ENCODE measurements around the gene ATCAY. TPM values are rescaled to one million over a fixed set of nuclear protein-coding genes. Genes with fewer than 3 reads are reported as not detected.

The ATCAY gene
- total RNA-seq, 4 donors from 2014 or later: not detected

DNA sequence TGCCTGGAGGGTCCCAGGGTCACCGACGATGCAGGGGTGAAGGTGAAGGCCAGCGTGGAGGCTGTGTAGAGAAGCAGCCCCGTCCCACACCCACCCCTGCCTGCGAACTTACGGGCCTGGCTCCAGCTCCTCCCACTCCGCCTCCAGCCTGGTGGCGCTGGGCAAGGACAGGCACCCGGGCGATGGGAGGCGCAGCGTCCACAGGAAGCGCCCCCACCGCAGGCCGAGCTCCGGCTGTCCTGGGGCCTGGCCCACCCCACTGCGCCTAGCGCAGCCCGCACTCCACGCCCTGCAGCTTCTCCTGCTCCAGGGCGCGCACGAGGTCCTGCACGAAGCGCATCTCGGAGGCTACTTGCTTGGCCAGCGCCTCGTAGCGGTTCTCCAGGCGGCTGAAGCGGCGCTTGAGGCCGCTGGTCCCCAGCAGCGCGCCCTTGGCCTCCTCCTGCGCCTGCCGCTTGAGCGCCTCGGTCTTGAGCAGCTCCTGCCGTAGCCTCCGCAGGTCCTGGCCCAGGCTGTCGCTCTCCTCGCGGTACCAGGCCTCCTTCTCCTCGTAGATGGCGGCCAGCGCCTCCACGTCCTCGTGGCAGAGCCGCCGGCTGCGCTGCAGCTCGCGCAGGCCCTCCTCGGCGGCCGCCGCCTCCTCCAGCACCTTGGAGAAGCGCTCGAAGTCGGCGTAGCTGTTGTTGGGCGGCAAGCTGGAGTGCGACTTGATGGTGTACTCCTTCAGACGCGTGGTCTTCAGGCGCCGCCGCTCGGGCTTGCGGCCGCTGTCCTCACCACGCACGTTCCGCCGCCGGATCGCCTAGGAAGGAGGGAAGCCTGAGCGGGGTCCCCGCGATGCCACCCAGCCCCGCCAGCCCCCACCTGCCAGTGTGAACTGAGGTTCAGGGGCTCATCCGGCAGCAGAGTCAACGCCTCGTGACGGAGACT, 78.6 kb downstream of the ATCAY start:
- Histone ChIP-seq H3K27me3 (no peaks in the 10 kb centered on the region), H3K4me3 (no peak overlapping the region), H3K4me1 (no peaks in the 10 kb centered on the region), H3K36me3 (peaks cover 14 to 87% (median 55%) of the 10 kb centered on the region in 3 donors), H3K9me3 (no peaks in the 10 kb centered on the region), H3K27ac (no peak overlapping the region)
- 96% methylated on average over 61 to 86 of the region's 86 CpGs for WGBS, 2 donors
- TF ChIP-seq, protein P1, sequence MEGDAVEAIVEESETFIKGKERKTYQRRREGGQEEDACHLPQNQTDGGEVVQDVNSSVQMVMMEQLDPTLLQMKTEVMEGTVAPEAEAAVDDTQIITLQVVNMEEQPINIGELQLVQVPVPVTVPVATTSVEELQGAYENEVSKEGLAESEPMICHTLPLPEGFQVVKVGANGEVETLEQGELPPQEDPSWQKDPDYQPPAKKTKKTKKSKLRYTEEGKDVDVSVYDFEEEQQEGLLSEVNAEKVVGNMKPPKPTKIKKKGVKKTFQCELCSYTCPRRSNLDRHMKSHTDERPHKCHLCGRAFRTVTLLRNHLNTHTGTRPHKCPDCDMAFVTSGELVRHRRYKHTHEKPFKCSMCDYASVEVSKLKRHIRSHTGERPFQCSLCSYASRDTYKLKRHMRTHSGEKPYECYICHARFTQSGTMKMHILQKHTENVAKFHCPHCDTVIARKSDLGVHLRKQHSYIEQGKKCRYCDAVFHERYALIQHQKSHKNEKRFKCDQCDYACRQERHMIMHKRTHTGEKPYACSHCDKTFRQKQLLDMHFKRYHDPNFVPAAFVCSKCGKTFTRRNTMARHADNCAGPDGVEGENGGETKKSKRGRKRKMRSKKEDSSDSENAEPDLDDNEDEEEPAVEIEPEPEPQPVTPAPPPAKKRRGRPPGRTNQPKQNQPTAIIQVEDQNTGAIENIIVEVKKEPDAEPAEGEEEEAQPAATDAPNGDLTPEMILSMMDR (IDR thresholded peaks at IDR 0.05): no peak
- no peak for DNase-seq (ENCODE audit: low spot score in 2 of 2)

GRCh38 chr19:3959766-3960131, 79.3 kb downstream of the ATCAY start:
- Histone ChIP-seq H3K9me3 (no peaks in the 10 kb centered on the region), H3K4me3 (no peak overlapping the region), H3K4me1 (no peaks in the 10 kb centered on the region), H3K27me3 (no peaks in the 10 kb centered on the region), H3K27ac (no peak overlapping the region), H3K36me3 (peaks cover 14 to 94% (median 56%) of the 10 kb centered on the region in 3 donors)
- no peak for DNase-seq (ENCODE audit: low spot score in 2 of 2)
- WGBS, 2 donors: 92 to 94% methylated on average over 13 to 14 of the region's 15 CpGs
- TF ChIP-seq POLR2A (IDR thresholded peaks at IDR 0.05) (no peak), EP300 (IDR thresholded peaks at IDR 0.05) (no peak)
- TF ChIP-seq, protein P1 (IDR thresholded peaks at IDR 0.05): no peak

- Histone ChIP-seq H3K36me3 (peaks cover 14 to 99% (median 56%) of the 10 kb centered on the region in 3 donors), H3K4me1 (peaks cover 0 to 7% (median 0%) of the 10 kb centered on the region in 4 donors), H3K9me3 (no peaks in the 10 kb centered on the region), H3K4me3 (no peak overlapping the region), H3K27ac (no peak overlapping the region), H3K27me3 (no peaks in the 10 kb centered on the region)
- 89 to 92% methylated on average over 21 to 24 of the region's 24 CpGs for WGBS, 2 donors
- TF ChIP-seq EP300 (IDR thresholded peaks at IDR 0.05) (no peak), POLR2A (IDR thresholded peaks at IDR 0.05) (no peak)
- TF ChIP-seq, protein P1 (IDR thresholded peaks at IDR 0.05): no peak
- DNase-seq (ENCODE audit: low spot score in 2 of 2): no peak
Measured at GRCh38 chr19:3961007-3961406, 80.5 kb downstream of the ATCAY start.

- Histone ChIP-seq H3K36me3 (peaks cover 13 to 94% (median 47%) of the 10 kb centered on the region in 3 donors), H3K27me3 (no peaks in the 10 kb centered on the region), H3K4me1 (peaks cover 0 to 34% (median 10%) of the 10 kb centered on the region in 4 donors), H3K9me3 (no peaks in the 10 kb centered on the region), H3K4me3 (no peak overlapping the region), H3K27ac (no peak overlapping the region)
- DNase-seq (ENCODE audit: low spot score in 2 of 2): no peak
- 91 to 93% methylated on average over 18 to 24 of the region's 35 CpGs for WGBS, 2 donors
- TF ChIP-seq POLR2A (IDR thresholded peaks at IDR 0.05): no peak
- TF ChIP-seq, protein P1 (IDR thresholded peaks at IDR 0.05): no peak
- no peak for TF ChIP-seq EP300 (IDR thresholded peaks at IDR 0.05)
Measured at GRCh38 chr19:3963458-3964255, 83.2 kb downstream of the ATCAY start.
